Gastroesophageal sphincter (tissue), 3 donors: ENCODE results near the gene OR10J5.

Experiments
- CTCF ChIP-seq, 4 experiments: fragments of 200-600 bp in 2 of 4; fragments of 450-650 bp in 2 of 4; sonication (generic) in 1 of 4; IDR thresholded peaks; one replicate each; pipeline ENCODE4 v1.5.1; 2017 to 2019; ENCODE audit warnings: antibody characterized with exemption in 4 of 4, mild to moderate bottlenecking in 2 of 4, moderate library complexity in 2 of 4
- POLR2AphosphoS5 ChIP-seq: sonication (generic); formaldehyde crosslinking; IDR thresholded peaks from one replicate; pipeline ENCODE4 v1.6.1; 2017; ENCODE audit warnings: antibody characterized with exemption

DNA sequence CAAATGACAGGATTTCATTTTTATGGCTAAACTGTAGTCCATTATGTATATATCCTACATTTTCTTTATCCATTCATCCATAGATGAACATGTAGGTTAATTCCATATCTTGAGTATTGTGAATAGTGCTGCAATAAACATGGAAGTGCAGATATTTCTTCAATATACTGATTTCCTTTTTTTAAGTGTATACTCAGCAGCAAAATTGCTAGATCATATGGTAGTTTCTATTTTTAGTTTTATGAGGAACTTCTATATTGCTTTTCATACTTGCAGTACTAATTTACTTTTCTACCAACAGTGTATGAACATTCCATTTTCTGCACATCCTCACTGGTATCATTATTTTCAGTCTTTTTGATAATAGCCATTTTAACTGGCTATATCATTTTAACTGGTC, 30.1 kb downstream of the OR10J5 start:
- TF ChIP-seq CTCF (IDR thresholded peaks at IDR 0.05) (no peak), POLR2AphosphoS5 (no peak)
